ENCODE measurements around the gene CXCL16. TPM values are rescaled to one million over a fixed set of nuclear protein-coding genes. Genes with fewer than 3 reads are reported as not detected.
"Not testable (repeated sequence)": the region's sequence is repeated elsewhere in the genome, so short reads cannot be mapped to it uniquely, and the experiment has no call there.

CXCL16 gene
- total RNA-seq, 4 donors from 2014 or later: 12.5 to 33.9 (median 18.8) TPM

- no peak for DNase-seq (ENCODE audit: low spot score in 2 of 2)
- Histone ChIP-seq H3K36me3 (peaks cover 9% of the 10 kb centered on the region), H3K4me1 (peaks cover 2% of the 10 kb centered on the region), H3K27ac (no peak overlapping the region), H3K4me3 (no peak overlapping the region), H3K27me3 (no peaks in the 10 kb centered on the region), H3K9me3 (no peaks in the 10 kb centered on the region)
- TF ChIP-seq, protein P1, sequence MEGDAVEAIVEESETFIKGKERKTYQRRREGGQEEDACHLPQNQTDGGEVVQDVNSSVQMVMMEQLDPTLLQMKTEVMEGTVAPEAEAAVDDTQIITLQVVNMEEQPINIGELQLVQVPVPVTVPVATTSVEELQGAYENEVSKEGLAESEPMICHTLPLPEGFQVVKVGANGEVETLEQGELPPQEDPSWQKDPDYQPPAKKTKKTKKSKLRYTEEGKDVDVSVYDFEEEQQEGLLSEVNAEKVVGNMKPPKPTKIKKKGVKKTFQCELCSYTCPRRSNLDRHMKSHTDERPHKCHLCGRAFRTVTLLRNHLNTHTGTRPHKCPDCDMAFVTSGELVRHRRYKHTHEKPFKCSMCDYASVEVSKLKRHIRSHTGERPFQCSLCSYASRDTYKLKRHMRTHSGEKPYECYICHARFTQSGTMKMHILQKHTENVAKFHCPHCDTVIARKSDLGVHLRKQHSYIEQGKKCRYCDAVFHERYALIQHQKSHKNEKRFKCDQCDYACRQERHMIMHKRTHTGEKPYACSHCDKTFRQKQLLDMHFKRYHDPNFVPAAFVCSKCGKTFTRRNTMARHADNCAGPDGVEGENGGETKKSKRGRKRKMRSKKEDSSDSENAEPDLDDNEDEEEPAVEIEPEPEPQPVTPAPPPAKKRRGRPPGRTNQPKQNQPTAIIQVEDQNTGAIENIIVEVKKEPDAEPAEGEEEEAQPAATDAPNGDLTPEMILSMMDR (IDR thresholded peaks at IDR 0.05): no peak
- TF ChIP-seq POLR2AphosphoS5 (IDR thresholded peaks at IDR 0.05): no peak
- TF ChIP-seq POLR2A (IDR thresholded peaks at IDR 0.05): no peak
- no peak for TF ChIP-seq EP300 (IDR thresholded peaks at IDR 0.05)
- WGBS: 74% methylated on average over 6 of the region's 6 CpGs
These were observed 43.3 kb downstream of the CXCL16 start for GRCh38 chr17:4696437-4696805.

GRCh38 chr17:4693416-4693815 is 46.3 kb downstream of the CXCL16 start:
- TF ChIP-seq POLR2AphosphoS5 (IDR thresholded peaks at IDR 0.05) (no peak), POLR2A (IDR thresholded peaks at IDR 0.05) (no peak), EP300 (IDR thresholded peaks at IDR 0.05) (no peak)
- TF ChIP-seq, protein P1 (IDR thresholded peaks at IDR 0.05): no peak
- no peaks in the 10 kb centered on the region for H3K9me3 ChIP-seq
- no peak overlapping the region for H3K4me3 ChIP-seq
- peaks cover 28% of the 10 kb centered on the region for H3K36me3 ChIP-seq
- 85% methylated on average over 9 of the region's 9 CpGs for WGBS
- H3K27me3 ChIP-seq: no peaks in the 10 kb centered on the region
- no peak overlapping the region for H3K27ac ChIP-seq
- no peak for DNase-seq (ENCODE audit: low spot score in 2 of 2)
- H3K4me1 ChIP-seq: no peaks in the 10 kb centered on the region

DNA sequence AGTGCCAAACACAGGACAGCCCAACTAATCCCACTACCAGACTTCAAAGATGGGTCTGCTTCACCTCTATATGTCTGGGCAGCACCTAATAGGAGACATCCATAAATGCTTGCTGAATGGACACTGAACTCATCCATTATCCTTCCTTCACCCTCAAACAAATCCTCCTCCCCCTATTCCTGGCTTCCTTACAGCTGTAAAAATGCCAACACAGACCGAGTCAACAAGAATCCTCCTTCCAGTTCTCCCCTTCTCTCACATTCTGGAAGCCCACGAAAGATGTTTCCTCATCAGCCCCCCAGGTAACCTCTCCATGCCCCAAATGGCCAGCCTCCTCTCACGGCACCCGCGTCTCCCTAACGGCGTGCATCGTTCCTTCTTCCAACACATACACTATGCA is 48.0 kb downstream of the CXCL16 start:
- no peak for DNase-seq (ENCODE audit: low spot score in 2 of 2)
- 85% methylated on average over 8 of the region's 8 CpGs for WGBS
- peaks cover 34% of the 10 kb centered on the region for H3K36me3 ChIP-seq

DNA sequence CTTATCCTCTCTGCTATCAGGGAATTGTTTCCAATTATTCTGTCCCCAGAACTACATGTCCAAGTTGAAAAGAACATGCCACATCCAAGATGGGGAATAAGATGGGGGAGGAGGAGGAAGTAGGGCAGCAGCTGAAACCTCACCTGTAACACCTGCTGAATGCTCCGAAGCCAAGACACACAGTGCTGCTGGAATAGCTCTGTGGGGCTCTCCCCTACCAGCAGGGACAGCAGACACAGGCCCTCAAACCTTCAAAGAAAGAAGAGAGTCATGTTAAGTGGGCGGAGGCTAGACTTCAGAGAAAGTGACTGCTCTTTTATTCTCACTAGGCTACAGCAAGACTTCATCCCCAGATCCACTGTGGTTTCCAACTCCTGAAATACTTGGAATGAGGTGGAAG is 49.0 kb downstream of the CXCL16 start:
- Histone ChIP-seq H3K27ac (no peak overlapping the region), H3K36me3 (peaks cover 29% of the 10 kb centered on the region), H3K4me3 (no peak overlapping the region), H3K27me3 (no peaks in the 10 kb centered on the region), H3K9me3 (no peaks in the 10 kb centered on the region), H3K4me1 (no peaks in the 10 kb centered on the region)
- DNase-seq (ENCODE audit: low spot score in 2 of 2): no peak
- TF ChIP-seq POLR2A (IDR thresholded peaks at IDR 0.05): no peak
- no peak for TF ChIP-seq POLR2AphosphoS5 (IDR thresholded peaks at IDR 0.05)
- no peak for TF ChIP-seq EP300 (IDR thresholded peaks at IDR 0.05)
- TF ChIP-seq, protein P1 (IDR thresholded peaks at IDR 0.05): no peak
- 75% methylated on average over 2 of the region's 2 CpGs for WGBS

More for the DNA sequence above, 48.0 kb downstream of the CXCL16 start:
- Histone ChIP-seq H3K4me3 (no peak overlapping the region), H3K27me3 (no peaks in the 10 kb centered on the region), H3K27ac (no peak overlapping the region), H3K4me1 (no peaks in the 10 kb centered on the region), H3K9me3 (no peaks in the 10 kb centered on the region)
- TF ChIP-seq POLR2A (IDR thresholded peaks at IDR 0.05): no peak

DNA sequence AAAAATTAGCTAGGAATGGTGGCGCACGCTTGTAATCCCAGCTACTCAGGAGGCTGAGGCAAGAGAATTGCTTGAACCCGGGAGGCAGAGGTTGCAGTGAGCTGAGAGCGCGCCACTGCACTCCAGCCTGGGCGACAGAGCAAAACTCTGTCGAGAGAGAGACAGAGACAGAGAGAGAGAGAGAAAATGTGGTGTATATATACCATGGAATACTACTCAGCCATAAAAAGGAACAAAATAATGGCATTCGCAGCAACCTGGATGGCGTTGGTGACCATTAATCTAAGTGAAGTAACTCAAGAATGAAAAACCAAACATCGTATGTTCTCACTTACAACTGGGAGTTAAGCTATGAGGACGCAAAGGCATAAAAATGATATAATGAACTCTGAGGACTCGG is 49.9 kb downstream of the CXCL16 start:
- not testable (repeated sequence) for H3K9me3 ChIP-seq; DNase-seq (ENCODE audit: low spot score in 2 of 2); H3K4me3 ChIP-seq; H3K27me3 ChIP-seq; H3K4me1 ChIP-seq; H3K27ac ChIP-seq
- 88% methylated on average over 12 of the region's 12 CpGs for WGBS
- H3K36me3 ChIP-seq: peaks cover 35% of the 10 kb centered on the region

GRCh38 chr17:4683739-4684138 is 56.0 kb downstream of the CXCL16 start:
- not testable (repeated sequence) for H3K27me3 ChIP-seq; DNase-seq (ENCODE audit: low spot score in 2 of 2); H3K27ac ChIP-seq; H3K9me3 ChIP-seq; H3K4me3 ChIP-seq; H3K4me1 ChIP-seq
- 79% methylated on average over 5 of the region's 5 CpGs for WGBS
- H3K36me3 ChIP-seq: peaks cover 51% of the 10 kb centered on the region

Other genes with a start within 250 kb of the CXCL16 start
- 10 to 100 TPM; 25.1 to 76.3 (median 49.6) TPM for gene SPNS2, start 241.0 kb downstream of the CXCL16 start, total RNA-seq
- 100 to 1,000 TPM in 1 of 4 donors, 10 to 100 TPM in 3; 73.4 to 127 (median 83.8) TPM for gene MYBBP1A, start 184.5 kb downstream of the CXCL16 start, total RNA-seq
- gene GGT6, start 179.4 kb downstream of the CXCL16 start, total RNA-seq: 100 to 1,000 TPM in 3 of 4 donors, 10 to 100 TPM in 1; 64.6 to 187 (median 134) TPM
- 1 to 10 TPM in 1 of 4 donors, under 1 TPM in 2, not detected in 1; 0.64 to 1.3 (median 0.81) TPM for gene SMTNL2, start 155.4 kb downstream of the CXCL16 start, total RNA-seq
- 1 to 10 TPM in 1 of 4 donors, under 1 TPM in 3; 0.15 to 1.5 (median 0.36) TPM for gene ALOX15, start 98.2 kb downstream of the CXCL16 start, total RNA-seq
- 10 to 100 TPM; 32.2 to 79.3 (median 60.9) TPM for gene PELP1, start 35.8 kb downstream of the CXCL16 start, total RNA-seq
- 10 to 100 TPM; 12.1 to 20.6 (median 16.0) TPM for gene ARRB2, start 29.3 kb downstream of the CXCL16 start, total RNA-seq
- 10 to 100 TPM; 15.0 to 38.0 (median 26.4) TPM for gene MED11, start 8.5 kb downstream of the CXCL16 start, total RNA-seq
- gene ZMYND15, start 95 bp downstream of the CXCL16 start, total RNA-seq: 1 to 10 TPM in 2 of 4 donors, under 1 TPM in 2; 0.40 to 2.8 (median 1.3) TPM
- not detected for gene TM4SF5, start 32.0 kb upstream of the CXCL16 start, total RNA-seq
- 1 to 10 TPM in 2 of 4 donors, not detected in 2; 1.4 to 1.5 TPM for gene VMO1, start 46.4 kb upstream of the CXCL16 start, total RNA-seq
- under 1 TPM in 1 of 4 donors, not detected in 3; 0.80 TPM for gene GLTPD2, start 49.0 kb upstream of the CXCL16 start, total RNA-seq
- 100 to 1,000 TPM in 3 of 4 donors, 10 to 100 TPM in 1; 68.6 to 250 (median 189) TPM for gene PSMB6, start 56.2 kb upstream of the CXCL16 start, total RNA-seq
- 100 to 1,000 TPM in 1 of 4 donors, 10 to 100 TPM in 3; 53.5 to 134 (median 57.6) TPM for gene PLD2, start 67.2 kb upstream of the CXCL16 start, total RNA-seq
- 100 to 1,000 TPM; 141 to 352 (median 169) TPM for gene MINK1, start 93.4 kb upstream of the CXCL16 start, total RNA-seq
- 1 to 10 TPM; 3.7 to 9.8 (median 7.5) TPM for gene C17orf107, start 159.6 kb upstream of the CXCL16 start, total RNA-seq
- 1 to 10 TPM; 1.7 to 6.0 (median 2.4) TPM for gene CHRNE, start 163.2 kb upstream of the CXCL16 start, total RNA-seq
- not detected for gene GP1BA, start 192.3 kb upstream of the CXCL16 start, total RNA-seq
- 10 to 100 TPM; 35.7 to 74.3 (median 41.6) TPM for gene SLC25A11, start 200.1 kb upstream of the CXCL16 start, total RNA-seq
- gene RNF167, start 200.3 kb upstream of the CXCL16 start, total RNA-seq: 100 to 1,000 TPM in 2 of 4 donors, 10 to 100 TPM in 2; 74.1 to 118 (median 99.4) TPM
- 100 to 1,000 TPM; 392 to 756 (median 686) TPM for gene PFN1, start 208.6 kb upstream of the CXCL16 start, total RNA-seq
- gene ENO3, start 211.2 kb upstream of the CXCL16 start, total RNA-seq: 1 to 10 TPM; 2.0 to 4.2 (median 3.2) TPM
- gene SPAG7, start 227.9 kb upstream of the CXCL16 start, total RNA-seq: 10 to 100 TPM; 30.5 to 52.7 (median 47.1) TPM
- 10 to 100 TPM; 27.4 to 60.8 (median 34.6) TPM for gene CAMTA2, start 247.7 kb upstream of the CXCL16 start, total RNA-seq

Measured in suprapubic skin (tissue), 4 donors.